ENCODE results near the gene OR6J1. TPM values are rescaled to one million over a fixed set of nuclear protein-coding genes. Genes with fewer than 3 reads are reported as not detected.

Gene OR6J1
- total and polyA plus RNA-seq, 9 of the 15 experiments (the other 6 are each of a cell fraction or from before 2014, with no cell fraction given) = not detected

DNA sequence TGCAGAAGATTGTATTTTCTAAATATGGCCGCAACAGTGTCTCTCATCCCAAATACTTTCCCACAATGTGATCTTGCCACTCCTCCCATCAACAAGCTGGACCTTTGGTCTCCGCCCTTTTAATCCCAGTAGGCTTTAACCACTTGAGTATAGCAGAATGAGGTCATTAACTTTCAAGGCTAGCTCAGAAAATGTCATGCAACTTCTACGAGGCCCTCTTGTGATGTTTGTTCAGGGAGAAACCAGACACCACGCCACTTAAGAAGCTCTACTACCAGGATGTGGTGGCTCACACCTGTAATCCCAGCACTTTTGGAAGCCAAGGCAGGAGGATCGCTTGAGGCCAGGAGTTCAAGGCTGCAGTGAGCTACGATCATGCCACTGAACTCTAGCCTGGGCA, 20.1 kb upstream of the OR6J1 start:
- H3K27me3 ChIP-seq (ENCODE audit: control insufficient read depth in 2 of 2, insufficient read depth in 2 of 2, low read length in 2 of 2) = no peaks in the 10 kb centered on the region
- peak; percentile 56 for TF ChIP-seq ATF7 (IDR thresholded peaks at IDR 0.05)
- TF ChIP-seq, protein P1, sequence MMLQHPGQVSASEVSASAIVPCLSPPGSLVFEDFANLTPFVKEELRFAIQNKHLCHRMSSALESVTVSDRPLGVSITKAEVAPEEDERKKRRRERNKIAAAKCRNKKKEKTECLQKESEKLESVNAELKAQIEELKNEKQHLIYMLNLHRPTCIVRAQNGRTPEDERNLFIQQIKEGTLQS (IDR thresholded peaks at IDR 0.05) = 0 out of 2 replicates have a peak, but pooled peaks have one; percentile 12
- TF ChIP-seq, protein P1 (CRISPR knock-in tag; conservative IDR thresholded peaks at IDR 0.05) = no peak
- no peak for TF ChIP-seq KHSRP (IDR thresholded peaks at IDR 0.05)
- FAIRE-seq (no peak), DNase-seq (ENCODE audit: extremely low read depth in 1 of 4, low spot score in 3 of 4) (no peak), ATAC-seq (no peak)
- H3K79me2 ChIP-seq (ENCODE audit: control insufficient read depth, insufficient read depth, low read length) = no peaks in the 10 kb centered on the region
- no peaks in the 10 kb centered on the region for H3K36me3 ChIP-seq (ENCODE audit: control insufficient read depth, insufficient read depth, low read length)
- no peak overlapping the region for H3K4me3 ChIP-seq
- H3K4me2 ChIP-seq (ENCODE audit: insufficient read depth, low read length) = no peak overlapping the region
- no peak overlapping the region for H3K27ac ChIP-seq (ENCODE audit: extremely low read depth, low read depth, low read length)
- no TSS peak for BruUV-seq (replicated peaks)
- WGBS (ENCODE audit: insufficient coverage, low coverage, missing lambda C conversion rate) = 54% methylated on average over 5 of the region's 6 CpGs
- H3K9me3 ChIP-seq (replicated peaks; ENCODE audit: control insufficient read depth, insufficient read depth, low read depth, low read length) = no peaks in the 10 kb centered on the region
- no peaks in the 10 kb centered on the region for H3K9me1 ChIP-seq (ENCODE audit: control insufficient read depth, insufficient read depth, low read length)
- H3K4me1 ChIP-seq (replicated peaks in 1 of 2; ENCODE audit: control insufficient read depth in 2 of 2, insufficient read depth in 2 of 2, low read length in 2 of 2) = no peaks in the 10 kb centered on the region; a peak in 1 of 5 replicates
- ChIA-PET CTCF (ENCODE audit: low intra/inter-chr PET ratio) (no interaction called here), POLR2A (interaction anchor here (1.8 kb wide), 1 partner anchor 8 kb away, joined by 3 read pairs; no protein-coding TSS in a partner anchor)
- H2AFZ ChIP-seq (ENCODE audit: low read depth, low read length) = 0 out of 2 replicates have a peak overlapping the region, but pooled peaks have one; percentile 24
- no peak overlapping the region for H3K9ac ChIP-seq (ENCODE audit: insufficient read depth in 1 of 2, low read depth in 2 of 2, low read length in 2 of 2)
- intact Hi-C loops (cut with micrococcal nuclease) (no loop called here), in situ Hi-C loops (cut with MboI) (no loop called here)
- no peaks in the 10 kb centered on the region for H4K20me1 ChIP-seq (replicated peaks; ENCODE audit: control insufficient read depth, insufficient read depth, low read length)

DNA sequence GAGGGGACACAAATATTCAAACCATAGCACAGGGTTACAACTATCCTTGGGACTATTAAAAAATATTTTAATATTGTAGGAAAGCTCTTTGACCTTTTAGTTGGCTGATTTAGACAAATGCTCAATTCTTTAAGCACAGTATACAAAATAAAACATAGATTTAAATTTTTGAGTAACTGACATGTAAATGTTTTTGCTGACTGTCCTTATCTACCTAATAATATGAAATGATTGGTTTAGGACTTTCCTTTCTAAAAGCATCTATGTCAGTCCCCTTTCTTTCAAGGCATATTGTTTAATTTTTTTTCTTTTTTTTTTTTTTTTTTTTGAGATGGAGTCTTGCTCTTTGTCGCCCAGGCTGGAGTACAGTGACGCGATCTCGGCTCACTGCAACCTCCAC, 16.5 kb upstream of the OR6J1 start:
- intact Hi-C loops (cut with micrococcal nuclease) = no loop called here
- Histone ChIP-seq H3K9me3 (replicated peaks; ENCODE audit: control insufficient read depth, insufficient read depth, low read depth, low read length) (no peaks in the 10 kb centered on the region), H3K36me3 (ENCODE audit: control insufficient read depth, insufficient read depth, low read length) (no peaks in the 10 kb centered on the region), H4K20me1 (replicated peaks; ENCODE audit: control insufficient read depth, insufficient read depth, low read length) (no peaks in the 10 kb centered on the region), H3K4me3 (no peak overlapping the region), H3K79me2 (ENCODE audit: control insufficient read depth, insufficient read depth, low read length) (no peaks in the 10 kb centered on the region), H3K9ac (ENCODE audit: insufficient read depth in 1 of 2, low read depth in 2 of 2, low read length in 2 of 2) (no peak overlapping the region), H3K27ac (ENCODE audit: extremely low read depth, low read depth, low read length) (no peak overlapping the region), H3K9me1 (ENCODE audit: control insufficient read depth, insufficient read depth, low read length) (no peaks in the 10 kb centered on the region), H3K27me3 (ENCODE audit: control insufficient read depth in 2 of 2, insufficient read depth in 2 of 2, low read length in 2 of 2) (no peaks in the 10 kb centered on the region), H2AFZ (ENCODE audit: low read depth, low read length) (no peak overlapping the region), H3K4me1 (replicated peaks in 1 of 2; ENCODE audit: control insufficient read depth in 2 of 2, insufficient read depth in 2 of 2, low read length in 2 of 2) (no peaks in the 10 kb centered on the region; a peak in 1 of 5 replicates), H3K4me2 (ENCODE audit: insufficient read depth, low read length) (no peak overlapping the region)
- in situ Hi-C loops (cut with MboI) = no loop called here
- no peak for ATAC-seq
- peak; percentile 52 for TF ChIP-seq ZNF316 (IDR thresholded peaks at IDR 0.05)
- peak; percentile 47; the same call in 1 of the 2 replicates for TF ChIP-seq C11orf30 (IDR thresholded peaks at IDR 0.05; ENCODE audit: low read depth)
- no peak for TF ChIP-seq YY1 (IDR thresholded peaks at IDR 0.05; ENCODE audit: borderline replicate concordance in 1 of 3, control insufficient read depth in 1 of 3, extremely low read depth in 1 of 3, insufficient read depth in 3 of 3, insufficient read length in 1 of 3, insufficient replicate concordance in 2 of 3, low read depth in 1 of 3, low read length in 2 of 3)
- TF ChIP-seq, protein P2, sequence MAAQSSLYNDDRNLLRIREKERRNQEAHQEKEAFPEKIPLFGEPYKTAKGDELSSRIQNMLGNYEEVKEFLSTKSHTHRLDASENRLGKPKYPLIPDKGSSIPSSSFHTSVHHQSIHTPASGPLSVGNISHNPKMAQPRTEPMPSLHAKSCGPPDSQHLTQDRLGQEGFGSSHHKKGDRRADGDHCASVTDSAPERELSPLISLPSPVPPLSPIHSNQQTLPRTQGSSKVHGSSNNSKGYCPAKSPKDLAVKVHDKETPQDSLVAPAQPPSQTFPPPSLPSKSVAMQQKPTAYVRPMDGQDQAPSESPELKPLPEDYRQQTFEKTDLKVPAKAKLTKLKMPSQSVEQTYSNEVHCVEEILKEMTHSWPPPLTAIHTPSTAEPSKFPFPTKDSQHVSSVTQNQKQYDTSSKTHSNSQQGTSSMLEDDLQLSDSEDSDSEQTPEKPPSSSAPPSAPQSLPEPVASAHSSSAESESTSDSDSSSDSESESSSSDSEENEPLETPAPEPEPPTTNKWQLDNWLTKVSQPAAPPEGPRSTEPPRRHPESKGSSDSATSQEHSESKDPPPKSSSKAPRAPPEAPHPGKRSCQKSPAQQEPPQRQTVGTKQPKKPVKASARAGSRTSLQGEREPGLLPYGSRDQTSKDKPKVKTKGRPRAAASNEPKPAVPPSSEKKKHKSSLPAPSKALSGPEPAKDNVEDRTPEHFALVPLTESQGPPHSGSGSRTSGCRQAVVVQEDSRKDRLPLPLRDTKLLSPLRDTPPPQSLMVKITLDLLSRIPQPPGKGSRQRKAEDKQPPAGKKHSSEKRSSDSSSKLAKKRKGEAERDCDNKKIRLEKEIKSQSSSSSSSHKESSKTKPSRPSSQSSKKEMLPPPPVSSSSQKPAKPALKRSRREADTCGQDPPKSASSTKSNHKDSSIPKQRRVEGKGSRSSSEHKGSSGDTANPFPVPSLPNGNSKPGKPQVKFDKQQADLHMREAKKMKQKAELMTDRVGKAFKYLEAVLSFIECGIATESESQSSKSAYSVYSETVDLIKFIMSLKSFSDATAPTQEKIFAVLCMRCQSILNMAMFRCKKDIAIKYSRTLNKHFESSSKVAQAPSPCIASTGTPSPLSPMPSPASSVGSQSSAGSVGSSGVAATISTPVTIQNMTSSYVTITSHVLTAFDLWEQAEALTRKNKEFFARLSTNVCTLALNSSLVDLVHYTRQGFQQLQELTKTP (IDR thresholded peaks at IDR 0.05; ENCODE audit: low read depth in 1 of 2, partially characterized antibody in 2 of 2) = no peak
- ChIA-PET POLR2A (no interaction called here), CTCF (ENCODE audit: low intra/inter-chr PET ratio) (no interaction called here)
- WGBS (ENCODE audit: insufficient coverage, low coverage, missing lambda C conversion rate) = no CpG with 5 or more reads among the region's 4 CpGs
- BruUV-seq (replicated peaks) = no TSS peak
- no peak for DNase-seq (ENCODE audit: extremely low read depth in 1 of 4, low spot score in 3 of 4)
- FAIRE-seq = no peak
